Measurements from ENCODE around the gene ARIH2.

Gene ARIH2

DNA sequence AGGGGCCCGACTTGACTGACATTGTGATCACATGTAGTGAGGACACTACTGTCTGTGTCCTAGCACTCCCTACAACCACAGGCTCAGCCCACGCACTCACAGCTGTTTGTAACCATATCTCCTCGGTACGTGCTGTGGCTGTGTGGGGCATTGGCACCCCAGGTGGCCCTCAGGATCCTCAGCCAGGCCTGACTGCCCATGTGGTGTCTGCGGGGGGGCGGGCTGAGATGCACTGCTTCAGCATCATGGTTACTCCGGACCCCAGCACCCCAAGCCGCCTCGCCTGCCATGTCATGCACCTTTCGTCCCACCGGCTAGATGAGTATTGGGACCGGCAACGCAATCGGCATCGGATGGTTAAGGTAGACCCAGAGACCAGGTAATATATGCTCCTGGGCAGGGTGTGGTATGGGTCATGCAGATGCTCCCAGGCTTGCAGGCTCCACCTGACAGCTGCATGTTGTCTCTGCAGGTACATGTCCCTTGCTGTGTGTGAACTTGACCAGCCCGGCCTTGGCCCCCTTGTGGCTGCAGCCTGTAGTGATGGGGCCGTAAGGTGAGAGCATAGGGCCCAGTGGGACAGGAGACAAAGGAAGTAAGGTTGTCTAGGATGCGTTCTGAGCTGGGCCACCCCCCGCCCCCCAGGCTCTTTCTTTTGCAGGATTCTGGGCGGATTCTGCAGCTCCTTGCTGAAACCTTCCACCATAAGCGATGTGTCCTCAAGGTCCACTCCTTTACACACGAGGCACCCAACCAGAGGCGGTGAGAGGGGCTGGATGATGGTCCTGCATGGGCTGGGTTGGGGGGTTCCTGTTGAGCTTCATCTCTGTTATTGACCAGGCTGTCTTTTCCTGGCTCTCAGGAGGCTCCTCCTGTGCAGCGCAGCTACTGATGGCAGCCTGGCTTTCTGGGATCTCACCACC lies 95.4 kb downstream of the ARIH2 start:
- Histone ChIP-seq H3K4me3 (ENCODE audit: low read length in 2 of 2) (no peak overlapping the region), H3K9me3 (ENCODE audit: control insufficient read depth in 2 of 2, low read length in 2 of 2) (no peaks in the 10 kb centered on the region), H3K27ac (ENCODE audit: low read length) (no peak overlapping the region), H3K27me3 (ENCODE audit: control insufficient read depth in 1 of 2, insufficient read depth in 2 of 2, low read length in 2 of 2) (no peaks in the 10 kb centered on the region), H3K4me1 (ENCODE audit: control insufficient read depth, insufficient read depth, low read length) (peaks cover 33% of the 10 kb centered on the region), H3K9ac (ENCODE audit: low read length in 2 of 2) (no peak overlapping the region), H3K36me3 (ENCODE audit: control insufficient read depth in 2 of 2, insufficient read depth in 2 of 2, low read length in 2 of 2) (peaks cover 37 to 43% of the 10 kb centered on the region in 2 donors)

DNA sequence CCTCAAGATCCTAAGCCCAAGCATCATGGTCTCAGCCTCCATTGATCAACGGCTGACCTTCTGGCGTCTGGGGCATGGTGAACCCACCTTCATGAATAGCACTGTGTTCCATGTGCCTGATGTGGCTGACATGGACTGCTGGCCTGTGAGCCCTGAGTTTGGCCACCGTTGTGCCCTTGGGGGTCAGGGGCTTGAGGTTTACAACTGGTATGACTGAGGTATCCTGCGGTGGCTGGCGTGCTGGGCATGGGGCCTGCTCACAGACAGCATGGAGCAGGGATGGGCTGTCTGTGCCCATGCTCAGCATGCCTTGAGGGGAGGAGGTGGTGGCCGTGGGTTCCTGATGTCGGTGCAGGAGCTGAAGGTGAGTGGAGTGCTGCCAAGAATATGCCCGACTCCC lies 96.4 kb downstream of the ARIH2 start:
- H3K4me3 ChIP-seq (ENCODE audit: low read length in 2 of 2): no peak overlapping the region
- no peaks in the 10 kb centered on the region for H3K9me3 ChIP-seq (ENCODE audit: control insufficient read depth in 2 of 2, low read length in 2 of 2)
- H3K27me3 ChIP-seq (ENCODE audit: control insufficient read depth in 1 of 2, insufficient read depth in 2 of 2, low read length in 2 of 2): no peaks in the 10 kb centered on the region
- H3K36me3 ChIP-seq (ENCODE audit: control insufficient read depth in 2 of 2, insufficient read depth in 2 of 2, low read length in 2 of 2): peaks cover 37 to 40% of the 10 kb centered on the region in 2 donors
- no peak overlapping the region for H3K9ac ChIP-seq (ENCODE audit: low read length in 2 of 2)
- H3K4me1 ChIP-seq (ENCODE audit: control insufficient read depth, insufficient read depth, low read length): peaks cover 38% of the 10 kb centered on the region
- no peak overlapping the region for H3K27ac ChIP-seq (ENCODE audit: low read length)

DNA sequence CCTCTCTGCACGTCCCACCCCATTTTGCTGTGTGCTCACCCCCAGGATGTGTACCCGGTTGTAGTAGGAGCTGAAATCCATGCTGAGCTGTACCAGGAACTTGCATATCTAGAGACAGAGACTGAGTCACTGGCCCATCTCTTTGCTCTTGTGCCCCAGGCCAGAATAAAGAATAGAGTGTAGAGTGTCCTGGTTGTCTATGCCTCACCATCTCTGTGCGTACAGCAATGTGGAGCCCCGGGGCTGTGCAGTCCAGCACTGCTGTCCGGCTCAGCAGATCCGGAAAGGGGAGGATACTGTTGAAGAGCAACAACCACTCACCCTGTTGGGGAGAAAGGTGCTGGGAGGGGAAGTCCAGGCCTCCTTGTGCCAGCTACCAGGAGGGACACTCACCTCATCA lies 97.1 kb downstream of the ARIH2 start:
- peaks cover 45% of the 10 kb centered on the region for H3K4me1 ChIP-seq (ENCODE audit: control insufficient read depth, insufficient read depth, low read length)
- no peaks in the 10 kb centered on the region for H3K9me3 ChIP-seq (ENCODE audit: control insufficient read depth in 2 of 2, low read length in 2 of 2)
- H3K9ac ChIP-seq (ENCODE audit: low read length in 2 of 2): no peak overlapping the region
- no peaks in the 10 kb centered on the region for H3K27me3 ChIP-seq (ENCODE audit: control insufficient read depth in 1 of 2, insufficient read depth in 2 of 2, low read length in 2 of 2)
- H3K4me3 ChIP-seq (ENCODE audit: low read length in 2 of 2): no peak overlapping the region
- H3K27ac ChIP-seq (ENCODE audit: low read length): no peak overlapping the region
- H3K36me3 ChIP-seq (ENCODE audit: control insufficient read depth in 2 of 2, insufficient read depth in 2 of 2, low read length in 2 of 2): peaks cover 37 to 40% of the 10 kb centered on the region in 2 donors

GRCh38 chr3:49016414-49017228 lies 98.0 kb downstream of the ARIH2 start:
- Histone ChIP-seq H3K4me3 (ENCODE audit: low read length in 2 of 2) (no peak overlapping the region), H3K36me3 (ENCODE audit: control insufficient read depth in 2 of 2, insufficient read depth in 2 of 2, low read length in 2 of 2) (peaks cover 37 to 40% of the 10 kb centered on the region in 2 donors), H3K4me1 (ENCODE audit: control insufficient read depth, insufficient read depth, low read length) (peaks cover 50% of the 10 kb centered on the region), H3K27me3 (ENCODE audit: control insufficient read depth in 1 of 2, insufficient read depth in 2 of 2, low read length in 2 of 2) (no peaks in the 10 kb centered on the region), H3K9me3 (ENCODE audit: control insufficient read depth in 2 of 2, low read length in 2 of 2) (no peaks in the 10 kb centered on the region), H3K27ac (ENCODE audit: low read length) (peak overlapping the region; percentile 11), H3K9ac (ENCODE audit: low read length in 2 of 2) (no peak overlapping the region)

GRCh38 chr3:49017229-49017970 lies 98.8 kb downstream of the ARIH2 start:
- Histone ChIP-seq H3K36me3 (ENCODE audit: control insufficient read depth in 2 of 2, insufficient read depth in 2 of 2, low read length in 2 of 2) (peaks cover 31 to 36% of the 10 kb centered on the region in 2 donors), H3K4me1 (ENCODE audit: control insufficient read depth, insufficient read depth, low read length) (peaks cover 48% of the 10 kb centered on the region), H3K9me3 (ENCODE audit: control insufficient read depth in 2 of 2, low read length in 2 of 2) (no peaks in the 10 kb centered on the region), H3K9ac (ENCODE audit: low read length in 2 of 2) (peak overlapping the region; percentile 73 to 74), H3K27me3 (ENCODE audit: control insufficient read depth in 1 of 2, insufficient read depth in 2 of 2, low read length in 2 of 2) (no peaks in the 10 kb centered on the region), H3K4me3 (ENCODE audit: low read length in 2 of 2) (peak overlapping the region; percentile 82 to 88), H3K27ac (ENCODE audit: low read length) (peak overlapping the region; percentile 49)

DNA sequence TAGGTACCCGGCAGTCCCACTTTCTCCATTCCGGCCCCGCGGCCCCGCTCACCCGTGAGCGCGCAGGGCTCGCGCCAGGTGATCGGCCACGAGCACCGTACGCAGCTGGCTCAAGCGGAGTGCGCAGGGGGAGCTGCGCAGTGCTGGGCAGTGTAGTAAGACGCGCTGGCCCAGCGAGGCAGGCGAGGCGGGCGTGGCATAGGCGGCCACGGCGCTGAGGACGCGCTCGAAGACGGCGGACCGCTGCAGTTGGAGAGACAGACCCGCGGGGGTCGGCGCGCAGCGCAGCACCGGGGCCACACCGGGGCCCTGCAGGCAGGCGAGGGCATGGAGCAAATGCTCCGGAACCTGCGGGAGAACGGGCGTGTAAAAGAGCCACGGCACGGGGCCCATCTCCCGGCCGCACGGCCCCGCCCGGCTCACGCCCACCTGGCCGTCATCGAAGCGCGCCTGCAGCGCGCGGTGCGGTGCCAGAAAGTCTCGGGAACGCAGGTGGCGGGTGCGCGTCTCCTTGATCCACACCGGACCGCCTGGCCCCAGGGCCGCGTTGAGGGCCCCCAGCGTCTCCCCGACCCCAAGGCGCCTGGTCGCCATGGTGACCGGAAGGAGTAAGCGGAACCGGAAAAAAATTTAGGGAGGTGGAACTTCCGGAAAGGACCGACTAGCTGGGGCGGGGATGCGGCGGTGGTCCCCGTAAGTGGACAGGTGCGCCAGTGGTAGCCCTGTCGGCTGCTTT lies 99.5 kb downstream of the ARIH2 start, which contains the start of gene DALRD3:
Gene DALRD3 (minus strand): TSS at position 610 of the 736 bp plus-strand sequence. CDS start 16 bp downstream, at position 594.
- Histone ChIP-seq H3K27ac (ENCODE audit: low read length) (peak within 1 kb of the TSS; percentile 49), H3K36me3 (ENCODE audit: control insufficient read depth in 2 of 2, insufficient read depth in 2 of 2, low read length in 2 of 2) (peaks cover 28 to 31% of the 10 kb centered on the region in 2 donors), H3K27me3 (ENCODE audit: control insufficient read depth in 1 of 2, insufficient read depth in 2 of 2, low read length in 2 of 2) (no peaks in the 10 kb centered on the region), H3K4me1 (ENCODE audit: control insufficient read depth, insufficient read depth, low read length) (peaks cover 48% of the 10 kb centered on the region), H3K9me3 (ENCODE audit: control insufficient read depth in 2 of 2, low read length in 2 of 2) (no peaks in the 10 kb centered on the region), H3K9ac (ENCODE audit: low read length in 2 of 2) (peak within 1 kb of the TSS; percentile 73 to 74), H3K4me3 (ENCODE audit: low read length in 2 of 2) (peak within 1 kb of the TSS; percentile 82 to 88)

DNA sequence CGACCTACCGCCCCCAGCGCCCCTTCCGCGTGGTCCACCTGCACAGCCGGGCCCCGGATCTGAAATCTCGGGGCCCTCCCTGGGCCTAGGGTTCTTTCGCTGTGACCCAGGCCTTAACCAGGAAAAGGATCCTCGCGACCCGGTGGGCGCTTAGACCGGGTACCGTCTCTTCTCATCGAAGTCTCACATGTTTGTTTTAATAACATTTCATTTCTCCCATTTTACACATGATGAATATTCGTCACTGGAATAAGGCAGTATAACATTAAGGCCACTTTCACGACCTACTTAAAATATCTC lies 100.0 kb downstream of the ARIH2 start:
- Histone ChIP-seq H3K27ac (ENCODE audit: low read length) (peak overlapping the region; percentile 49), H3K4me3 (ENCODE audit: low read length in 2 of 2) (peak overlapping the region; percentile 82 to 88), H3K9ac (ENCODE audit: low read length in 2 of 2) (peak overlapping the region; percentile 73 to 74), H3K27me3 (ENCODE audit: control insufficient read depth in 1 of 2, insufficient read depth in 2 of 2, low read length in 2 of 2) (no peaks in the 10 kb centered on the region), H3K36me3 (ENCODE audit: control insufficient read depth in 2 of 2, insufficient read depth in 2 of 2, low read length in 2 of 2) (peaks cover 24 to 31% of the 10 kb centered on the region in 2 donors), H3K4me1 (ENCODE audit: control insufficient read depth, insufficient read depth, low read length) (peaks cover 51% of the 10 kb centered on the region), H3K9me3 (ENCODE audit: control insufficient read depth in 2 of 2, low read length in 2 of 2) (no peaks in the 10 kb centered on the region)

DNA sequence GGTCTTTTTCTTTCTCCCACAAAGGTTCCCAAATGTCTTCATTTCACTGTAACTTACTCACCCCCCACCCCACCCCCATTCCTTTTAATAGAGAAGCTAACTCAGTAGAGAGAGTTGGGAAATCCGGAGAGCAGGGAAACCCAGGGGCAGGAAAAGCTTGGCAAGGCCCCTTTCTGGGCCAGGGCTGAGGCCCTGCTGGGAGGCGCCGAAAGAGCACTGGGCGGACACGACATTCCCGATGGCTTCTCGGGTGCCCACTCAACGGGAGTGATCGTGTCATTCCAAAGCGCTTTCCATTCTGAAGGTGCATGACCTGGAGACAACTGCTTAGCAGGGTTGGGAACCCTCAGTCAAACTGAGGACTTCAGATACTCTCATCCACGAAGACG lies 101.3 kb downstream of the ARIH2 start:
- Histone ChIP-seq H3K27me3 (ENCODE audit: control insufficient read depth in 1 of 2, insufficient read depth in 2 of 2, low read length in 2 of 2) (no peaks in the 10 kb centered on the region), H3K27ac (ENCODE audit: low read length) (peak overlapping the region; percentile 98), H3K4me1 (ENCODE audit: control insufficient read depth, insufficient read depth, low read length) (peaks cover 51% of the 10 kb centered on the region), H3K9ac (ENCODE audit: low read length in 2 of 2) (peak overlapping the region in 1 of 2 donors; percentile 89), H3K36me3 (ENCODE audit: control insufficient read depth in 2 of 2, insufficient read depth in 2 of 2, low read length in 2 of 2) (peaks cover 28 to 32% of the 10 kb centered on the region in 2 donors), H3K9me3 (ENCODE audit: control insufficient read depth in 2 of 2, low read length in 2 of 2) (no peaks in the 10 kb centered on the region), H3K4me3 (ENCODE audit: low read length in 2 of 2) (peak overlapping the region; percentile 71 to 95)

GRCh38 chr3:49020330-49021212 lies 101.9 kb downstream of the ARIH2 start:
- H3K4me1 ChIP-seq (ENCODE audit: control insufficient read depth, insufficient read depth, low read length): peaks cover 51% of the 10 kb centered on the region

More at GRCh38 chr3:49020330-49021212, 101.9 kb downstream of the ARIH2 start:
- Histone ChIP-seq H3K27me3 (ENCODE audit: control insufficient read depth in 1 of 2, insufficient read depth in 2 of 2, low read length in 2 of 2) (no peaks in the 10 kb centered on the region), H3K36me3 (ENCODE audit: control insufficient read depth in 2 of 2, insufficient read depth in 2 of 2, low read length in 2 of 2) (peaks cover 29 to 32% of the 10 kb centered on the region in 2 donors), H3K9me3 (ENCODE audit: control insufficient read depth in 2 of 2, low read length in 2 of 2) (no peaks in the 10 kb centered on the region), H3K4me3 (ENCODE audit: low read length in 2 of 2) (peak overlapping the region; percentile 71 to 95), H3K27ac (ENCODE audit: low read length) (peak overlapping the region; percentile 98), H3K9ac (ENCODE audit: low read length in 2 of 2) (peak overlapping the region; percentile 76 to 89)

All from stomach smooth muscle (tissue), 2 donors.